Retinal pigment epithelial cell (primary cell): Measurements from ENCODE around the gene LSS.

ENCODE experiments used
- DNase-seq: peaks from one replicate; pipeline ENCODE4 v3.0.0-alpha.2; 2010; ENCODE audit warnings: low read depth
- H3K4me3 ChIP-seq: 2 replicates; pipeline ENCODE4 v1.5.1; 2011; ENCODE audit warnings: mild to moderate bottlenecking, low read length, control low read depth, moderate library complexity
- TF ChIP-seq, protein P1 (sequence below): conservative IDR thresholded peaks from 2 replicates; pipeline ENCODE4 v1.5.1; 2011; ENCODE audit warnings: low read depth, low read length, control low read depth, inconsistent platforms

The LSS gene

DNA sequence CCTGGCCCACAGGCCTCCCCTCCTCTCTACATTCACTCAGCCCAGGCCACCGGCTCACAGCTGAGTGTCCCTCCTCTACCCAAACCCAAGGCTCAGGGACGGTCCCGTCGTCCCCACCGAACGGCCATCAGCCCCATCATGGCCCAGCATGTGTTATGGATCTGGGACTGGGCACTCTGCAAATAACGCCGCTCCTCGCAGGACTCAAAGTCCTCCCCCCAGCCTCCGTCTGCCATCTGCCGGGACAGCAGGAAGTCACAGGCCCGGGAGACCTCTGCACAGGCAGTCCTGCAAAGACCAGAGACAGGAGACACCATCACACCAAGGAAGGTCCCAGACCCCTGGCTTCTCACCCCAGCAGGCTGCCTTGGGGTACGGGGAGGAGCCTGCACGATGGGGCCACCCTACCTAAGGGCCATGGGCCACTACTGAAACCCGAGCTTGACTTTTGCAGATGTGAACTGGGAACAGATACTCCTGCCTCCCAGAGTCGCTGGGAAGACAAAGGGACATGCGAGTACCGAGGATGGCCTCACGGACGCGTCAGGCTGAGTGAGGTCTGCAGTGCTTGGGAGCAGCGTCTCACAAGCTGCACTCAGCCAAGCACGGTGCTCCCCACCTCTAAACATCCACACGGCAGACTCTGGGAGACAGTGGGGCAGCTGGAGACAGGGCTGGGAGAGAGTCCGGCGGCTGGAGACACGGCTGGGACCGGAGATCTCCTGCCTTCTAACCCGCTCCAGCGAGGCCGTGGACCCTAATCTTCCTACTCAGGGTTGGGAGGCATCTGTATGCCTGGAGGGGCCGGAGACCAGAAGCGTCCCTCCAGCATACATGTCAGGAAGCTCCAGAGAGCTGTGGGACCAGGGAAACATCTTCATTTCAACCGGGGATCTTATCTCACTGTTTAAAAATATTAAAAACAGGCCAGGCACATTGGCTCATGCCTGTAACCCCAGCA is 33.9 kb downstream of the LSS start:
- H3K4me3 ChIP-seq, result no peak overlapping the region
- TF ChIP-seq, protein P1, sequence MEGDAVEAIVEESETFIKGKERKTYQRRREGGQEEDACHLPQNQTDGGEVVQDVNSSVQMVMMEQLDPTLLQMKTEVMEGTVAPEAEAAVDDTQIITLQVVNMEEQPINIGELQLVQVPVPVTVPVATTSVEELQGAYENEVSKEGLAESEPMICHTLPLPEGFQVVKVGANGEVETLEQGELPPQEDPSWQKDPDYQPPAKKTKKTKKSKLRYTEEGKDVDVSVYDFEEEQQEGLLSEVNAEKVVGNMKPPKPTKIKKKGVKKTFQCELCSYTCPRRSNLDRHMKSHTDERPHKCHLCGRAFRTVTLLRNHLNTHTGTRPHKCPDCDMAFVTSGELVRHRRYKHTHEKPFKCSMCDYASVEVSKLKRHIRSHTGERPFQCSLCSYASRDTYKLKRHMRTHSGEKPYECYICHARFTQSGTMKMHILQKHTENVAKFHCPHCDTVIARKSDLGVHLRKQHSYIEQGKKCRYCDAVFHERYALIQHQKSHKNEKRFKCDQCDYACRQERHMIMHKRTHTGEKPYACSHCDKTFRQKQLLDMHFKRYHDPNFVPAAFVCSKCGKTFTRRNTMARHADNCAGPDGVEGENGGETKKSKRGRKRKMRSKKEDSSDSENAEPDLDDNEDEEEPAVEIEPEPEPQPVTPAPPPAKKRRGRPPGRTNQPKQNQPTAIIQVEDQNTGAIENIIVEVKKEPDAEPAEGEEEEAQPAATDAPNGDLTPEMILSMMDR, result no peak
- DNase-seq, result no peak

DNA sequence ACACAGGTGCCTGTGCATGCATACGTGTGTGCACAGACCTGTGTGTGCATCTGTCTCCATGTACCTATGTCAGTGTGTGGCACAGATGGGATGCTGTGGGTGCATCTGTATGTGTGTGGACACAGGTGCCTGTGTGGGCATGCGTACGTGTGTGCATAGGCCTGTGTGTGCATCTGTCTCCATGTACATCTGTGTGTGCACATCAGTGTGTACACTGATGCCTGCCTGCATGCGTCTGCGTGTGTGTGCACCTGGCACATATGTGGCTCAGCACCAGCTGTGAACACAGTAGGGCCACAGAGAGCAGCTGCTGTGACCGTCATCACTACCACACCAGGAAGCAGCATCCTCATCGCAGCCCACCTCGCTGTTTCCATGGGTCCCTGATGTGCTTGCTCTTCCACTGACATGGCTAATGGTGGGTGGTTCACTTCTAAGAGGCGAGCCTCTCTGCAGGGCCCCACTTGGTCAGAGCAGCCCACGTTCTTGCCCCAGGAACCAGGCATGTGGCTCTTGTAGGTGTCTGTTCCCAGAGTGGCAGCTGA is 34.7 kb downstream of the LSS start:
- no peak overlapping the region for H3K4me3 ChIP-seq
- TF ChIP-seq, protein P1, result no peak
- no peak for DNase-seq

DNA sequence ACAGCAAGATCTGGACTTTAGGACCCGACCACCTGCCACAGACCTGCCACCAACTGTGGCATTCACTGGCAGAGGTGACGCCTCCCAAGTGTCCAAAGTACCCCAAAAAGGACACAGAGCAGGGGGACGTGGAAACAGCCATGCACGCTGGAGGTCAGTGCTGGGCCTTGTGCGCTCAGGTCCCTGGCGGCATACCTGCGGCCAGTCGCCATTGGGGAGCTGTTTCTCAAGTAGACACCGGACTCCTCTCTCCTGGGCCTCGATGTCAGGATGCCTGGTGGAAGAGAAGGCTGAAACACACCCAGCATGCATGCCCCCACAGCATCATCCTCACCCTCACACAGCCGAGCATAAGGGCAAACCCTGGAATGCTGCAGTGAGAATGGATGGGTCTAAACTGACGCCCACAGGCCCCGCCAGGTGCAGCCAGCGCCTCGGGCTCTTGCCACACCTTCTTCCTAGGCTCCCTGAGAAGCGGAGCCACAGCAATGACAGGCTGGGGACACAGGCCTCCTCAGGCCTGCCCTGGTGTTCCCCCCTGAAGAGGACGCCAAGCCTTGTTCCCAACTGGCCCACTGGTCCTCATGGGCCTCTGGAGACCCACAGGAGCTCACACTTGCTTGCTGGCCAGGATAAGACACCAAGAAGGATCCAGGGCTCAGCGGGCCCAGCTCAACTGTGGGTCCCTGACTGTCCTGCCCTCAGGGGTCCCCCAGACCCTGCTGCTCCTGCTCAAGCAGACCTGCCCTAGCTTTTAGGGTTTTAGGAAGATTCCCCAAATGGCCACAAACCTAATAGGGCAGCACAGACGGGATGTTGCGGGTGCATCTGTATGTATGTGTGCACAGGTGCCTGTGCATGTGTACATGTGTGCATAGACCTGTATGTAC is 36.6 kb downstream of the LSS start:
- H3K4me3 ChIP-seq, result no peak overlapping the region
- no peak for DNase-seq
- TF ChIP-seq, protein P1, result no peak

DNA sequence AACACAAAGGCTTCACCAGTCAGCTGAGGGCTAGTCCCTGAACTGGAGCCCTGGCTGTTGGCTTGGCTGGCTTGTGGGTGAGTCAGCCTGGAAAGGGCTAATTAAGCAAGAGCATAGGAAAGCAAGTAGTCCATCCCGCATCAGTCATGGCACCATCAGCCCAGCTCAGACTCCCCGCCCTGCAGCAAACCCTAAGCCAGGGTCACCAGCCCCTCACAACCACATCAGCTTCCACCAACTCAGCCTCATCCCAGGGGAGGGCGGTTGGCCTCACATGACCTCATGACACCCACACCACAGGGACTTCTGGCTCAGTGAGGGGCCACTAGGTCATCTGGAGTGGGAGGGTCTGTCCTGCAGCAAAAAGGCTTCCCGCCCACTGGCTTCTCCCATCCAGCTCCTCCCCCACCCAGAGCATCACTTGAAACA is 37.3 kb downstream of the LSS start:
- DNase-seq, result no peak
- no peak overlapping the region for H3K4me3 ChIP-seq
- TF ChIP-seq, protein P1, result no peak

DNA sequence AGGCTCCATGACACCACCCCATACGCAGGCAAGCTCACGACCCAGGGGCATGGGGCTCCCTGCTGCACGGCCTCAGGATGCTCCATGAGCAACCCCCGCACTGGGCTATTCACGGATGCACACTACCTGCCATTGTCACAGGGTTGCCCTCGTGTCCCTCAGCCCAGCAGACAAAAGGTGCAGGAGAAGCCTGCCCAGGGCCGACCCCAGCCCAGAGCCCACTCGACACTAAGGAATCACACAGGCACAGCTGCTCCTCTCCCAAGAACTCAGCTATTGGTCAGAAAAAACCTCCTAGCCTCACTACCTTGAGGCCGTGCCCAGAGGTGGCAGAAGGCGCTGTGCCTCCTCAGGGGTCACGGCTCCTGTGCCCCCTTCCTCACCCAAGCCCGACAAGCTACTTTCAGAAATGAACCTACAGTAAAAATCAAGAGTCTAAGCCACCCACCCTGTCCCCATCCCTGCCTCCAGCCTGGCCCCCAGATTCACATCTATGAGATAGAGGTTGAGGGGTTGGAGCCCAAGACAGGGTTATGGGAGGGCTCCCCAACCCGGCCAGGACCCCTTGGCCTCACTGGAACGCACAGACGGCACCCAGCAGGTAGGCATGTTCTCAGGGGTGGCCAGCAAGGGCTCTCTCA is 38.0 kb downstream of the LSS start:
- no peak overlapping the region for H3K4me3 ChIP-seq
- DNase-seq, result no peak
- TF ChIP-seq, protein P1, result no peak

DNA sequence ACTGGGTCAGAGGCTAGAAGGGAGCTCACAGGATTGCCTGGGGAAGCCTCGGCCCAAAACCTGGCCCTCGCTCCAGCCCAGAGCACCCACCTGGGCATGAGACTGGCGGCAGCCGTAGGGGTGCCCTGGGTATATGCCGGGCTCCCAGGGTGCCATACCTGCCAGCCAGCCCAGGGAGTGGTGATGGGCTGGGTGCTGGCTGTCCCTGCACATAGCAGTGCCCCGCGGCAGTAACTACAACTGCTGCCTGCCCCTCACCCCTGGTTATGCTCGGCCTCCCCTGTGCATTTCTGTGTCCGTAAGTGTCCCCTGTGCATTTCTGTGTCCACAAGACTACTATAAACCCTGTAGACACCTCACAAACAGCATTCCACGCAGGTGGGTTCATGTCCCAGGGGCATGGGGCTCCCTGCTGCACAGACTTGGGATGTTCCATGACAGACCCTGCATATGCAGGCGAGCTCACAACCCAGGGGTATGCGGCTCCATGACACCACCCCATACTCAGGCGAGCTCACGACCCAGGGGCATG is 38.5 kb downstream of the LSS start:
- no peak for DNase-seq
- H3K4me3 ChIP-seq, result no peak overlapping the region

More for the DNA sequence above, 38.5 kb downstream of the LSS start:
- TF ChIP-seq, protein P1, result no peak
